Measurements from ENCODE around the gene XG. TPM values are rescaled to one million over a fixed set of nuclear protein-coding genes. Genes with fewer than 3 reads are reported as not detected.

XG gene
- total and polyA plus RNA-seq, 2 donors (not counting 3 experiments of a cell fraction or from before 2014, with no cell fraction given) = 0.10 TPM; not detected in 1

GRCh38 chrX:2712890-2713840, 38.7 kb upstream of the XG start:
- H3K9ac ChIP-seq (replicated peaks; ENCODE audit: extremely low read depth, insufficient read depth, low read length) = no peak overlapping the region
- H3K4me2 ChIP-seq (ENCODE audit: insufficient read depth, low read length) = no peak overlapping the region
- no peaks in the 10 kb centered on the region for H3K9me1 ChIP-seq (replicated peaks; ENCODE audit: control insufficient read depth, extremely low read depth, insufficient read depth, low read length)
- no peaks in the 10 kb centered on the region for H4K20me1 ChIP-seq (replicated peaks; ENCODE audit: control insufficient read depth, extremely low read depth, insufficient read depth, low read length)
- peaks cover 21% of the 10 kb centered on the region for H3K4me1 ChIP-seq (ENCODE audit: control insufficient read depth, extremely low read depth, insufficient read depth, low read length)
- no peak overlapping the region for H2AFZ ChIP-seq (ENCODE audit: low read depth, low read length)
- H3K27me3 ChIP-seq (ENCODE audit: control insufficient read depth in 2 of 2, insufficient read depth in 2 of 2, low read length in 2 of 2) = no peaks in the 10 kb centered on the region
- no TSS peak for BruUV-seq (replicated peaks)
- no peak for FAIRE-seq
- H3K79me2 ChIP-seq (ENCODE audit: control insufficient read depth, insufficient read depth, low read length) = peaks cover 62% of the 10 kb centered on the region
- POLR2A ChIA-PET = no interaction called here
- TF ChIP-seq POLR2A (IDR thresholded peaks at IDR 0.05; ENCODE audit: low read depth, low read length) (no peak), EZH2 (IDR thresholded peaks at IDR 0.05; ENCODE audit: borderline replicate concordance, low read depth, low read length, severe bottlenecking) (no peak), CTCF (IDR thresholded peaks at IDR 0.05; ENCODE audit: extremely low read depth in 1 of 2, insufficient read depth in 1 of 2, low read depth in 1 of 2, low read length in 2 of 2) (no peak), JUN (IDR thresholded peaks at IDR 0.05; ENCODE audit: borderline replicate concordance, insufficient read depth, insufficient read length, low read depth) (no peak), POLR2AphosphoS5 (IDR thresholded peaks at IDR 0.05; ENCODE audit: insufficient read depth, low read depth, low read length) (no peak), GATA2 (IDR thresholded peaks at IDR 0.05; ENCODE audit: insufficient read depth, insufficient read length, low read depth, low read length) (no peak), MYC (IDR thresholded peaks at IDR 0.05; ENCODE audit: low read depth, low read length) (no peak), MAX (IDR thresholded peaks at IDR 0.05; ENCODE audit: insufficient read depth, insufficient read length) (no peak), FOS (IDR thresholded peaks at IDR 0.05; ENCODE audit: borderline replicate concordance, insufficient read depth, low read length) (no peak)
- dilution Hi-C loops (cut with MboI; ENCODE audit: extremely low pct_ligation_motif_present, low sequenced_read_pairs) (no loop called here), intact Hi-C loops (cut with micrococcal nuclease) (no loop called here)
- H3K36me3 ChIP-seq (ENCODE audit: control insufficient read depth in 2 of 2, extremely low read depth in 1 of 2, insufficient read depth in 2 of 2, low read length in 2 of 2) = peaks cover 6 to 25% of the 10 kb centered on the region in 2 experiments
- no peak overlapping the region for H3K27ac ChIP-seq (ENCODE audit: insufficient read depth, low read depth, low read length)
- CTCF ChIA-PET = no interaction called here
- no peak for DNase-seq (ENCODE audit: low read depth, low spot score)
- H3K9me3 ChIP-seq (replicated peaks; ENCODE audit: control insufficient read depth, insufficient read depth, low read length) = no peaks in the 10 kb centered on the region
- no peak overlapping the region for H3K4me3 ChIP-seq (replicated peaks in 1 of 3; ENCODE audit: insufficient read depth in 1 of 3, low read depth in 1 of 3, low read length in 3 of 3)
